HepG2 (cell line): ENCODE data around the gene FAF1. TPM values are rescaled to one million over a fixed set of nuclear protein-coding genes. Genes with fewer than 3 reads are reported as not detected.

Source experiments
- ATAC-seq: fragments of 200-7000 bp; cut with Tn5 transposase; 3 replicates; pipeline ENCODE4 v1.9.1; 2020; ENCODE audit warnings: mild to moderate bottlenecking, moderate library complexity
- BruUV-seq: library from RNA; stranded (reverse); fragments of 400-500 nt; replicated peaks from 2 replicates; lab custom pipeline; 2021; lab: Mats Ljungman, UMichigan
- CTCF ChIA-PET: fragments of 300-600 bp; formaldehyde crosslinking; extraction: SDS; loops from one replicate; lab custom pipeline; 2021; ENCODE audit warnings: low total read pairs, inconsistent platforms, low intra/inter-chr PET ratio; lab: Yijun Ruan, JAX
- POLR2A ChIA-PET: fragments of 350-600 bp; sonication (Branson Sonifier 250); formaldehyde crosslinking; loops from one replicate; lab custom pipeline; 2020; ENCODE audit warnings: antibody characterized with exemption, inconsistent platforms; lab: Yijun Ruan, JAX
- DNase-seq: peaks from one replicate; pipeline ENCODE4 v3.0.0-alpha.2; 2015; ENCODE audit warnings: low spot score
- FAIRE-seq: peaks from 3 replicates; lab custom pipeline; 2011; peaks lifted over from hg19 to GRCh38; lab: Jason Lieb, UNC
- H2AFZ ChIP-seq: one replicate; pipeline ENCODE4 v1.6.1; 2011; ENCODE audit warnings: low read length, inconsistent platforms
- H3K27ac ChIP-seq: fragments of 300-600 bp; 3 replicates; pipeline ENCODE4 v1.8.0; 2011; ENCODE audit warnings: mixed run types, mild to moderate bottlenecking, mixed read lengths, low read length, inconsistent platforms; ENCODE audit not compliant: insufficient read depth; ENCODE audit errors: extremely low read length
- H3K27me3 ChIP-seq, 2 experiments: fragments of 200-600 bp in 1 of 2; 2 replicates in 1 of 2; 3 replicates in 1 of 2; pipeline versions ENCODE4 v1.6.0 to v1.8.0; 2011; ENCODE audit warnings: low read length in 2 of 2, mild to moderate bottlenecking in 2 of 2, moderate library complexity in 2 of 2, inconsistent platforms in 1 of 2; ENCODE audit not compliant: insufficient read depth in 2 of 2, control insufficient read depth in 1 of 2
- H3K36me3 ChIP-seq, 2 experiments: fragments of 200-600 bp in 1 of 2; replicated peaks in 1 of 2; 2 replicates in 1 of 2; 3 replicates in 1 of 2; pipeline versions ENCODE4 v1.5.1 to v1.8.0; 2011; ENCODE audit warnings: low read length in 2 of 2, inconsistent platforms in 1 of 2; ENCODE audit not compliant: insufficient read depth in 2 of 2, control insufficient read depth in 1 of 2
- H3K4me1 ChIP-seq: 2 replicates; pipeline ENCODE4 v1.5.1; 2012; ENCODE audit warnings: low read length, inconsistent platforms; ENCODE audit not compliant: insufficient read depth
- H3K4me2 ChIP-seq: 2 replicates; pipeline ENCODE4 v1.6.0; 2011; ENCODE audit warnings: low read depth, low read length, inconsistent platforms
- H3K4me3 ChIP-seq, 3 experiments: fragments of 200-600 bp in 1 of 3; sonication (generic), shearing (Covaris generic) in 1 of 3; replicated peaks in 1 of 3; 2 replicates each; pipeline ENCODE4 v1.5.1; 2011 to 2016; ENCODE audit warnings: low read length in 3 of 3, inconsistent platforms in 2 of 3, low read depth in 2 of 3, mild to moderate bottlenecking in 2 of 3, control low read depth in 1 of 3, mixed read lengths in 1 of 3; ENCODE audit not compliant: insufficient read depth in 1 of 3
- H3K79me2 ChIP-seq: one replicate; pipeline ENCODE4 v1.6.1; 2011; ENCODE audit warnings: low read length, inconsistent platforms; ENCODE audit not compliant: insufficient read depth
- H3K9ac ChIP-seq: 2 replicates; pipeline ENCODE4 v1.6.0; 2011; ENCODE audit warnings: mild to moderate bottlenecking, low read depth, low read length, inconsistent platforms; ENCODE audit not compliant: insufficient read depth
- H3K9me3 ChIP-seq: 2 replicates; pipeline ENCODE4 v1.5.1; 2012; ENCODE audit warnings: mild to moderate bottlenecking, low read length
- H4K20me1 ChIP-seq: 2 replicates; pipeline ENCODE4 v1.6.0; 2011; ENCODE audit warnings: inconsistent platforms, mild to moderate bottlenecking, low read length, moderate library complexity; ENCODE audit not compliant: insufficient read depth
- HNRNPK ChIP-seq: fragments of 200-400 bp; formaldehyde crosslinking; IDR thresholded peaks from 2 replicates; pipeline ENCODE4 v1.6.1; 2018; ENCODE audit warnings: low read length, low read depth, moderate library complexity, mild to moderate bottlenecking; ENCODE audit not compliant: poor library complexity, severe bottlenecking
- MTERF4 ChIP-seq: sonication (generic); formaldehyde crosslinking; IDR thresholded peaks from 2 replicates; pipeline ENCODE4 v1.8.0; 2023; ENCODE audit warnings: mild to moderate bottlenecking, missing genetic modification reagents
- NR0B2 ChIP-seq: sonication (generic); formaldehyde crosslinking; IDR thresholded peaks from 2 replicates; pipeline ENCODE4 v1.4.0; 2020; ENCODE audit warnings: mild to moderate bottlenecking, missing genetic modification reagents
- PHB2 ChIP-seq: fragments of 450-650 bp; IDR thresholded peaks from 2 replicates; pipeline ENCODE4 v1.6.1; 2018; ENCODE audit not compliant: partially characterized antibody
- RXRA ChIP-seq: sonication (generic); formaldehyde crosslinking; IDR thresholded peaks from 2 replicates; pipeline ENCODE4 v1.5.1; 2020; ENCODE audit warnings: missing genetic modification reagents
- TFE3 ChIP-seq: IDR thresholded peaks from 2 replicates; pipeline ENCODE4 v1.6.1; 2016
- ZNF503 ChIP-seq: sonication (generic); formaldehyde crosslinking; IDR thresholded peaks from 2 replicates; pipeline ENCODE4 v1.4.0; 2020; ENCODE audit warnings: missing genetic modification reagents
- ZNF598 ChIP-seq: sonication (generic); formaldehyde crosslinking; IDR thresholded peaks from 2 replicates; pipeline ENCODE4 v1.5.1; 2020; ENCODE audit warnings: mild to moderate bottlenecking, missing genetic modification reagents, borderline replicate concordance
- WGBS: methylation state at CpG from one replicate; pipeline ENCODE4 v1.1.6; 2017; ENCODE audit warnings: low lambda C conversion rate; 5-methylcytosine and 5-hydroxymethylcytosine counted together
- in situ Hi-C: cut with HindIII; loops from 2 replicates; pipeline ENCODE4 v1.10.0; 2017; ENCODE audit warnings: low pct_unique_long_range_greater_than_20kb; ENCODE audit not compliant: extremely low pct_ligation_motif_present
- intact Hi-C: fragments of 100-400 bp; cut with micrococcal nuclease; formaldehyde crosslinking; loops from one replicate; pipeline ENCODE4 v1.10.0; 2022; ENCODE audit not compliant: unreplicated experiment
- polyA plus RNA-seq, 8 experiments: library from polyadenylated mRNA; depleted of rRNA in 3 of 8; stranded (reverse) in 7 of 8; unstranded in 1 of 8; fragments of >200 nt; fragmentation: Illumina TruSeq in 4 of 8; extraction: Trizol in 4 of 8; gene quantifications; 2 replicates each; pipeline versions ENCODE4 v1.2.1 to v1.2.3, GENCODE V29; 2011 to 2016; ENCODE audit warnings: low read depth in 4 of 8, missing spikeins in 1 of 8, mixed read lengths in 1 of 8; ENCODE audit not compliant: insufficient read depth in 1 of 8
- total RNA-seq, 5 experiments: library from RNA; depleted of rRNA; stranded (reverse); fragments of >200 nt; fragmentation: Illumina TruSeq; extraction: Trizol; gene quantifications; 2 replicates each; pipeline ENCODE4 v1.2.3, GENCODE V29; 2016; ENCODE audit warnings: low read depth in 1 of 5

Gene FAF1
- total and polyA plus RNA-seq, 2 of the 13 experiments (the other 11 are each of a cell fraction or from before 2014, with no cell fraction given), result 19.4 to 63.3 TPM

- TF ChIP-seq TFE3, result no peak
- no peak for TF ChIP-seq NR0B2
- no peak for TF ChIP-seq RXRA (CRISPR knock-in tag)
- TF ChIP-seq HNRNPK, result no peak
- no peak for TF ChIP-seq ZNF503 (CRISPR knock-in tag)
These were observed 534.5 kb downstream of the FAF1 start (continued) for GRCh38 chr1:50425376-50426107.

- Histone ChIP-seq H3K27me3 (peaks cover 8 to 78% of the 10 kb centered on the region in 2 experiments), H3K4me1 (peaks cover 13% of the 10 kb centered on the region), H4K20me1 (no peaks in the 10 kb centered on the region), H3K9ac (no peak overlapping the region), H3K4me3 (no peak overlapping the region), H3K27ac (no peak overlapping the region), H3K79me2 (no peaks in the 10 kb centered on the region), H3K9me3 (no peaks in the 10 kb centered on the region), H3K36me3 (no peaks in the 10 kb centered on the region), H3K4me2 (no peak overlapping the region), H2AFZ (no peak overlapping the region)
- DNase-seq (no peak), ATAC-seq (no peak), FAIRE-seq (no peak)
- in situ Hi-C loops (no loop called here), intact Hi-C loops (no loop called here)
- CTCF ChIA-PET, result no interaction called here
- 66% methylated on average over 38 of the region's 40 CpGs for WGBS
- BruUV-seq, result no TSS peak
- POLR2A ChIA-PET, result no interaction called here
- TF ChIP-seq ZNF598 (CRISPR knock-in tag) (no peak), PHB2 (no peak), MTERF4 (CRISPR knock-in tag) (no peak)
These were observed 535.1 kb downstream of the FAF1 start for GRCh38 chr1:50424884-50425375.
